Motor neuron (in vitro differentiated cells): ENCODE data around the gene RBCK1. TPM values are rescaled to one million over a fixed set of nuclear protein-coding genes. Genes with fewer than 3 reads are reported as not detected.
A peak's percentile ranks its signal among the peaks of the same experiment; 100 is the strongest.

ENCODE experiments used
- ATAC-seq, 8 experiments: fragments of 200-7000 bp; cut with Tn5 transposase; replicated peaks in 6 of 8; 2 replicates each; pipeline ENCODE4 v1.8.0; 2021; ENCODE audit warnings: mild to moderate bottlenecking in 8 of 8, moderate library complexity in 8 of 8
- H3K27ac ChIP-seq, 2 donors: fragments of 250-450 bp; sonication (Bioruptor Pico); 2 replicates each; pipeline ENCODE4 v1.9.0; 2021; ENCODE audit warnings: antibody characterized with exemption in 2 of 2, mild to moderate bottlenecking in 2 of 2, moderate library complexity in 1 of 2
- H3K4me1 ChIP-seq, 2 donors: fragments of 250-450 bp; sonication (Bioruptor Pico); replicated peaks in 1 of 2; 2 replicates each; pipeline ENCODE4 v1.6.1; 2021; ENCODE audit warnings: antibody characterized with exemption in 2 of 2, mild to moderate bottlenecking in 2 of 2, moderate library complexity in 1 of 2
- H3K4me3 ChIP-seq, 5 donors: fragments of 250-450 bp; sonication (Bioruptor Pico); 2 replicates each; pipeline ENCODE4 v1.9.0; 2021; ENCODE audit warnings: antibody characterized with exemption in 5 of 5, mild to moderate bottlenecking in 5 of 5, moderate library complexity in 4 of 5
- WGBS, 10 experiments: fragments of 450-650 bp; shearing (Covaris generic); methylation state at CpG; one replicate each; pipeline ENCODE4 v1.0.0; 2022; 5-methylcytosine and 5-hydroxymethylcytosine counted together
- in situ Hi-C, 9 experiments: fragments of 400-800 bp; cut with MboI; loops; one replicate each; pipeline ENCODE4 v1.15.0; 2021; ENCODE audit warnings: low sequenced_read_pairs in 9 of 9, low pct_unique_long_range_greater_than_20kb in 2 of 9; ENCODE audit not compliant: unreplicated experiment in 9 of 9
- total RNA-seq, 8 experiments: library from RNA; unstranded; fragments of 300-600 nt; gene quantifications; 2 replicates each; pipeline versions ENCODE4 v1.2.3 to v1.2.4, GENCODE V29; 2022

The RBCK1 gene
- total RNA-seq, 8 experiments from 2014 or later = 24.7 to 101 (median 45.5) TPM

DNA sequence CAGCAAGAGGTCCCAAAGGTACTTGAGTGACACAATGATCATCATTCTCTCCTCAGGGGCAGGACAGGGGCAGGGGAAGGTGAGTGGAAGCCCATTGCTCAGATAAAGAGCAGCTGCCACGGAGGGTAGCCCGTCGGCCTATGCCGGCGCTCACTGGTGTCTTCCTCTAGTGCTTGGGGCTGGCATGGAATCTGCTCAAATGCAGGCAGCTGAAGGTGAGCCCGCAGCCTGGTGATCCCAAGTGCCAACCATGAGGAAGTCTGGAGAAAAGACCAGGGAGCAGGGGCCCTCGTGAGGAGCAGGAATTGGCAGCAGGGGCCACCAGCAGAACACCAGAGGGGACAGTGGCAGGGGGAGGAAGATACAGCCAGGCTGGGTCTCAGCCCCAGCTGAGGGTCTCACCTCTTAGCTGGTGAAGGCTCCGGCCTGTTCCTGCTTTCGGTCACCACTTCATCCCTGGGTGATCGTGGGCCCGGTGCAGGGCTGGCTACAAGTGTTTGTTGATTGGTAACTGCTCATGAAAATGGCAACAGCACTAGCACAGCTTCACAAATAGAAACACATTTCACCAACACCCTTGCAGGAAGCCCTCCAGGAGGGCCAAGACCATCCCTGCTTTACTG, 24.7 kb downstream of the RBCK1 start:
- no peak overlapping the region for H3K4me3 ChIP-seq
- in situ Hi-C loops = no loop called here
- H3K27ac ChIP-seq = no peak overlapping the region
- WGBS, 10 experiments = 67 to 100% (median 96%) methylated on average over 1 to 5 of the region's 11 CpGs; no CpG with 5 or more reads in 4 of the 10 experiments
- ATAC-seq = no peak
- H3K4me1 ChIP-seq = peaks cover 27 to 29% of the 10 kb centered on the region in 2 donors

DNA sequence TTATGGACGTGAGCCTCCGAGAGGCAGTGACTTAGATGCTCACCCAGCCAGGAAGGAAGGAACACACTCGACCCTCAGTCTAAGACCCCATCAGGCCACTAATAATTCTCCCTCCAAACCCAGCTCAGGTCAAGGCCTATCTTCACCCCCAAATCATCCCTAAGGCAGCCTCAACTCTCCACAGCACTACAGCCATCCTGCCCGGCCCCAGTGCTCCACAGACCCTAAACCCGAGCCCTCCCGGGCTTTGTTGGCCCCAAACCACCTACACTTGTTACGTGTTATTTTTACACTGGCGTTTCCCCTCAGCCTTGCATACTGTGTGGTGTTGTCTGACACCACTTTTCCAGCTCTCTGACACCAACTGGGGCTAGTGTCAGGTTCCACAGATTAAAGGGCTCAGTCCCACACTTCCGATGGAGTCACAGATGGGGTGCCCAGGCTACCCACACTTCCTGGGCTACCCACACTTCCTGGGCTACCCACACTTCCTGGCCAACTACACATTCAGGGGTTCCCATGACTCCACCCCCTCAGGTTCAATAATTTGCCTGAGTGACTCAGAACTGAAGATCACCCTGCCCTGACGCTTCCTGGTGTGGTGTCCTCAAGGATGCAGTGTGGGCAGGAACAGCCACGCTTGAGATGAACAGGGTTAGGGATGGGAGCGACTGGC, 25.3 kb downstream of the RBCK1 start:
- 67 to 100% (median 92%) methylated on average over 1 to 6 of the region's 12 CpGs; no CpG with 5 or more reads in 2 of the 10 experiments for WGBS, 10 experiments
- H3K4me3 ChIP-seq = no peak overlapping the region
- peak in 2 of 8 experiments; percentile 7 for ATAC-seq
- H3K27ac ChIP-seq = no peak overlapping the region
- in situ Hi-C loops = no loop called here
- H3K4me1 ChIP-seq = peaks cover 27 to 29% of the 10 kb centered on the region in 2 donors

DNA sequence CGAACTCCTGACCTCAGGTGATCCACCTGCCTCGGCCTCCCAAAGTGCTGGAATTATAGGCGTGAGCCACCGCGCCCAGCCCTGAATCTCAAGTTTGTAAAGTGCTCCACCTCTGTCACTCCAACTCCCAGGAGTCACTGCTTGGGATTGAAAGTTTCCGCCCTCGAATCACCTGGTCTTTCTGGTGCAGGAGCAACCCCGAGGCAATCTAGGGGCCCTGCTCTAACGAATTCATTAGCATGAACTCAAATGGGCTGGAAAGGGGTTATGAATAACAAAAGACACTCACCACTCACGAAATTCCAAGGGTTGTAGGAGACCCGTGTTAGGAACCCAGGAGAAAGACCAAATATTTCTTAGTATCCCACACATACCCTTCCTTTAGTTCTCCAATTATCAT, 26.1 kb downstream of the RBCK1 start:
- peak in 4 of 8 experiments; percentile 2 to 34 (median 18) for ATAC-seq
- in situ Hi-C loops = no loop called here
- Histone ChIP-seq H3K27ac (peak overlapping the region in 1 of 2 donors; percentile 62), H3K4me3 (no peak overlapping the region), H3K4me1 (peaks cover 27 to 29% of the 10 kb centered on the region in 2 donors)
- 17 to 52% (median 36%) methylated on average over 1 to 4 of the region's 11 CpGs; no CpG with 5 or more reads in 6 of the 10 experiments for WGBS, 10 experiments

DNA sequence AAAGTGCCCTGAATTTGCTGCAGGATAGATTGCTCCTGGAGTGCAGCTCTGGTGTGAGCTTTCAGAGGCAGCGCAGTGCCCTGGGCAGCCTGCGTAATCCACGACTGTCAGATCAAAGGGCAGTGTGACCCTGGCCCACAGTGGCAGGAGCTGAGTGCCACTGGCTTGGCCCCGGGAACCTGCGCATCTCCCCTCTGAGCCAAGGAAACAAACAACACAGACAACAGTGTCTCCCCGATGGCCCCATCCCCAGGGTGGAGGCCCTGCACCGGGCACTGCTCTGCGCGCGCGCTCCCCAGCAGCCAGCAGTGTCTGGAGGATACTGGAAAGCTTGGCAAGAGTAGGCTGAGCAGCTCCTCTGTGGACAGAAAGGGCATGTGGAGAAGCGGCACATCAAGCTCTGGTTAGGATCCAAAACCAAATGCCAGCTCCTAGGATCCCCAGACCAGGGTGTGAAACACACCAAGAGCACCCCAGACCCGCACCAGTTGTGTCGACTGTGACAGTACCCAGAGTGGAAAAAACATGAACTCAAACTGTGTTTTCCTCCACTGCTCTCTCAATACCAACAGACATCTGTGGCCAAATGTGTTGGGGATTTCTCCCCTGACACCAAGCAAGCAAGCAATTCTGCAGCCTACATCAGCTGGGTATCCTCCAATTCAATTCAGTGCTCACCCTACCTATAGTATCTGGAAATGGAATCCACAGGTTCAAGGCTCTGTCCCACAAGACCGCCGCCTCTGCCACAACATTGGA, 26.7 kb downstream of the RBCK1 start:
- in situ Hi-C loops = no loop called here
- Histone ChIP-seq H3K4me1 (peaks cover 27 to 29% of the 10 kb centered on the region in 2 donors), H3K27ac (peak overlapping the region in 1 of 2 donors; percentile 62), H3K4me3 (no peak overlapping the region)
- WGBS, 10 experiments = 40 to 100% (median 70%) methylated on average over 1 to 6 of the region's 16 CpGs; no CpG with 5 or more reads in 6 of the 10 experiments
- ATAC-seq = peak in 6 of 8 experiments; percentile 5 to 51 (median 30)

DNA sequence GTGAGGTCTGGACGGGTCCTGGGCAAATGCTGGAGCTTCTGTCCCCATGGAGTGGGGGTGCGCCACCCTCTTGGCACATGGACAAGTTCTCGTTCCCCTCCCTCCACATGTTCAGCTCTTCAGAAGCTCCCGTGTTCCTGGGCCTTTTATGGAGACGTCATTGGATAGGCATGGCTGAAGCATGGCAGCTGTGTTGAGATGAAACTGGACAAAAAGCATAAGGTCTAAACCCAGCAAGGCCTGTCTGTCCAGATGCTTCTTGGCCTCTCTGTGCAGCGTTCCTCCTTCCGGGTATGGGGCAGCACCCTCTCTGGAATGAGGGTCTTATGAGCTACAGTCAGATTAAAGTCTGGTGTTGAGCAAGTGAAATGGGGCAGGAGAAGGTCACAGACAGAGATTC, 27.5 kb downstream of the RBCK1 start:
- Histone ChIP-seq H3K4me3 (no peak overlapping the region), H3K27ac (no peak overlapping the region), H3K4me1 (peaks cover 24 to 25% of the 10 kb centered on the region in 2 donors)
- in situ Hi-C loops = no loop called here
- no peak for ATAC-seq
- WGBS, 10 experiments = 24 to 100% (median 76%) methylated on average over 1 to 5 of the region's 7 CpGs; no CpG with 5 or more reads in 3 of the 10 experiments

DNA sequence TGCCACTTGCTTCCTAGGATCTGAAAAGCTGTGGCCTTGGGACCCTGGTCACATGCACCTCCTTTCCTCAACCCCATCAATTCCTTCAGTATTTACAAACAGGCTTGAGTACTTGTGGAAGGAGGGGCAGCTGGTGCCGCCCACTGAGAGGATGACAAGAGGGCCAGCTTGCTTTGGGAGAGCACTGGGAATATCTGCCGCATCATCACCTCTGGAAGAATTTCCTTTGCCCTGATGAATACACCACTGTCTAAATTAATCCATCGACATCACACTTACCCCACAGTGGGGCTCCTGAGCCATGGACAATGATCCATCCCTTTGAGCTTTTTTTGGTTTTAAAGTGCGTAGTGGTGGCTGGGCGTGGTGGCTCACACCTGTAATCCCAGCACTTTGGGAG, 28.4 kb downstream of the RBCK1 start:
- in situ Hi-C loops = no loop called here
- H3K4me3 ChIP-seq = no peak overlapping the region
- H3K4me1 ChIP-seq = peaks cover 16% of the 10 kb centered on the region in 2 donors
- H3K27ac ChIP-seq = no peak overlapping the region
- no peak for ATAC-seq
- WGBS, 10 experiments = 93 to 100% (median 100%) methylated on average over 1 to 2 of the region's 5 CpGs; no CpG with 5 or more reads in 5 of the 10 experiments

DNA sequence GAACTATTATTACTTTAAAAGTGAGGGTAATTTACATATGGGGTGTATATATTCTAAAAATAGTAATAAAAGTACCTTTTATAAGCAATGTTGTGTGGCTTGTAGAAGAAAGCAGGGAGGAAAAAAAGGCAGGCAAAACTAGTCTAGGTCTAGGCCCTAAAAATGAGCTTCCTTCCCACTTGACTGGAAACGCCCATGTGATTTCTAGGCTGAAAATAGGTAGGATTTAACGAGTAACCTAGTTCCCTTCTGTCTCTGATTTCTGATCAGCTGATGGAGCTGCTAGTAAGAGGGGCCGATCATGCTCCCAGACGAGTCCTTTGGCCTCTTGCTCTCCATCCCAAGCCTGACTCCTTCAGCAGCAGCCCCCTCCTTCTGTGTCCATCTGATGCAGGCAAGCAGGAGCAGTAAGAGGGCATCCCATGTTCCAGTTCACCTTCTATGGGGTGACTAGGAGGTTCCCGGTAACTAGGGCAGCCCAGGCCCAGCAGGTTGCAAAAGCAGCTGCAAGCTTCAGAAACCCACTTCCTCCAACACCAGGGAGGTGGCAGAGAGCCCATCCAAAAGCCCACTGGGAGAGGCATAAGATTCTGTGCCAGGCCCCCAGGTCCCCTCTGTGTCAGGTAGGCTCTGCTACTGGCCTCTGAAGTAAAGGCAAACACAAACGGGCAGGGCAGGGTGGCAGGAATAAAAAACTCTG, 29.8 kb downstream of the RBCK1 start:
- H3K4me1 ChIP-seq = peaks cover 14 to 16% of the 10 kb centered on the region in 2 donors
- in situ Hi-C loops = no loop called here
- WGBS, 10 experiments = 68 to 93% (median 80%) methylated on average over 1 to 5 of the region's 6 CpGs; no CpG with 5 or more reads in 3 of the 10 experiments
- no peak for ATAC-seq
- no peak overlapping the region for H3K27ac ChIP-seq
- no peak overlapping the region for H3K4me3 ChIP-seq

DNA sequence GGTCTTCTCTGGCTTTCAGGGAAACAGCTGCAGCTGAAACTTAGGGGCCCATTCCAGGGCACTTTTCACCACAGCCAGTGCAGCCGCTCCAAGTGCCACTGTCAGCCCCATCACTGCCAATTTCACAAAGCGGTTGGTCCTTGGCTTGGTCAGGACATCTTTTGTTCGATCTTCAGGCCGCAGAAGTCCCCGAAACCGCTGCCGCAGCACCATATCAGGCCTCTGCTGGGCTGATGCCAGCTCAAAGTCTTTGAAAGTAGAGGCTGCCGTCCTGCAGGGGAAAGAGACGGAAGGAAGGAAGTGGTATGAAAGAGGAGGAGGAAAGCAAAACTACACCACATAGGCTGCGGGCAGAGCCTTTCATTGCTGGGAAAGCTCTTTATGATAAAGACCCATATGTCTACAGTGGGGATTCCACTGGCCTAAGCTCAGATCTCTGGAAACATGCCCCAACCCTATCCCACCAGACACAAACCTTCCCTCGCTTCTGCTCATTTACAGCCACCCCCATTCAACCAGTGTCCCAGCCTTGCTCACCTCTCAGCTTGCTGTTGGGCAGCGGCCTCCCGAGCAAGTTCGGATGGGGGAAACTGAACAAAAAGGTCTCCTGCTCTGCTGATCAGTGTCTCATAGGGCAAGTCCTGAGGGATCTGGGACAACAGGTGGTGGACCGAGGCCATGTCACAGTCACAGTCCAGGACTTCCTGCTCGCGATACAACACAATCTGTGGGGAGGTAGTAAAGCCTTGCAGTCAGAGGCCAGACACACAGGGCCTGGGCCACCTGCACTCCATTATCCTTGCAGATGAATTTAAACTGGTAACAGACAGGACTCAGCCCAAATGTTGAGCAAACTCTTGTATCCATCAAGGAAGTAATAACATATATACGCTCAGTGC, 30.7 kb downstream of the RBCK1 start:
- Histone ChIP-seq H3K4me1 (peaks cover 14% of the 10 kb centered on the region in 2 donors), H3K4me3 (no peak overlapping the region), H3K27ac (no peak overlapping the region)
- no peak for ATAC-seq
- in situ Hi-C loops = no loop called here
- WGBS, 10 experiments = 43 to 100% (median 97%) methylated on average over 1 to 13 of the region's 18 CpGs; no CpG with 5 or more reads in 1 of the 10 experiments

DNA sequence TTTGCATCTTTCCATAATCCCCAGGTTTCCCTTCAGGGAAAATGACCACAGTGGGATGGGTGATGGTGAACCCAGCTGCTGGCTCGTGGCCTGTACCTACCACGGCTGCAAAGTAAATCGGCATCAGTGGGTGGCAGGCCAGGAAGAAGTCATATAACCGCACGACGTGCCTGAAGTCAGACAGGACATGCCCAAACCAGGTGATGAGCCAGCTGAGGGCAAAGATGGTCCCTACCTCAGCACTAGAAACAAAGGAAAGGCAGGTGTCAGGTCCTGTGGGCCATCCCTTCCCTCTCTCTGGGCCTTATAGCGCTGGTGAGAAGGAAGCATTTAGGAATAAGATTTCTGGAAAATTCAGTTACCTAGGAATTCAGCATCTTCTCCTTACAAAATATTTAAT, 32.0 kb downstream of the RBCK1 start:
- peaks cover 1 to 2% of the 10 kb centered on the region in 2 donors for H3K4me1 ChIP-seq
- ATAC-seq = no peak
- H3K27ac ChIP-seq = no peak overlapping the region
- no peak overlapping the region for H3K4me3 ChIP-seq
- 91 to 100% (median 98%) methylated on average over 1 to 6 of the region's 7 CpGs; no CpG with 5 or more reads in 4 of the 10 experiments for WGBS, 10 experiments
- in situ Hi-C loops = no loop called here

DNA sequence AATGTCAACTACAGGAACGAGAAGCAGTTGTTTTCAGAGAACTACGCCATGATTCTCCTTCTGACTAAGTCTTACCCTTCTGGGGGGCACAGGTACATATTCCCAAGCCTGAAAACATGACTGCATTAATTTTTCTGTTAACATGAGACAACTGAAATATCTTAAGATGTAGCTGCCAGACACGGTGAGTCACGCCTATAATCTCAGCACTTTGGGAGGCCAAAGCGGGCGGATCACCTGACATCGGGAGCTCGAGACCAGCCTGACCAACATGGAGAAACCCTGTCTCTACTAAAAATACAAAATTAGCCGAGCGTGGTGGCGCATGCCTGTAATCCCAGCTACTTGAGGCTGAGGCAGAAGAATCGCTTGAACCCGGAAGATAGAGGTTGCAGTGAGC, 32.5 kb downstream of the RBCK1 start:
- H3K4me1 ChIP-seq = no peaks in the 10 kb centered on the region
- in situ Hi-C loops = no loop called here

DNA sequence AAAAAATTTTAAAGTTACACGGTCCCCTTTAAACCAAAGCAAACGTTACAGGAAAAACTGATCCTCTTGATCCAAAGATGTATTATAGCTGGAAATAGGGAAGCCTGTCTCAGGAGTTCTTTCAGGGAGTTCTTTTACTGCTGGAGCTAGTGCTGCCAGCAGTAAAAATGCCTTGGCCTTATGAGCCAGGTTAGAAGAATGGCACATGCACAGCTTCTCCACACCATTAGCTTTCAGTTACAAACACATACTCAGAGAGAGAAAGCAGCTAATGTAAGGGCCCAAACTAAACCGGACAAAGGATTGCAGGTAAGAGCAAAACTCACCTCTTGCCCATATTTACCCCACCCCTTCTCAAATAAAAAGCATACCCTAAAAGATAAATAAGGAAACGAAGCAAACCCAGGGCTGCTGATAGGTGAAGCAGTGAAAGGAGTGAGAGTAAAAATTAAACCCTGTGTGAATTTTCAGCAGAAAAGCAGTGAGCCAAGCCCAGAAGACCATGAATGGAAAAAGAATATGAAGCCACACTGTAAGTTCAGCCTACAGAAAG, 35.2 kb downstream of the RBCK1 start:
- ATAC-seq = no peak
- Histone ChIP-seq H3K4me3 (no peak overlapping the region), H3K4me1 (no peaks in the 10 kb centered on the region), H3K27ac (no peak overlapping the region)
- WGBS, 10 experiments = 86 to 100% (median 94%) methylated on average over 1 to 4 of the region's 4 CpGs
- in situ Hi-C loops = no loop called here

More for the DNA sequence above, 32.5 kb downstream of the RBCK1 start:
- Histone ChIP-seq H3K4me3 (no peak overlapping the region), H3K27ac (no peak overlapping the region)
- WGBS, 10 experiments = 80 to 100% (median 95%) methylated on average over 1 to 8 of the region's 13 CpGs
- ATAC-seq = no peak

DNA sequence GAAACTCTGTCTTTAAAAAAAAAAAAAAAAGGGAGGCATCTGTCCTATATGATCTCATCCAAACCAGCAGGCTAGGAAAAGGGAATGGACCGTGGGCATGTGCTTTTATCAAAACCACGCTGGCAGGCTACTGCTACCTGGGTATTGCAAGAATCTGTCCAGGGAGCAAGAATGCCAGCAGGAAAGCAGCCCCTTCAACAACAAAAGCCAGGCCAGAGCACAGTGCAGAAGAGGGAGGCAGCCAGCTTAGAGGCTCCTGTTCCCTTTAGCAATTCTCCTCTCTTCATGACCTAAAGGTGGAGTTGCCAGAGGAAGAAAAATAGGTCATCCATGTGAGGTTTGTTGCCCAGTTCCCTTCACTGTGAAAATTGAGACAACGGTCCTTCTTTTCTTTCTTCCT, 36.0 kb downstream of the RBCK1 start:
- 55 to 100% (median 92%) methylated on average over 1 to 3 of the region's 3 CpGs; no CpG with 5 or more reads in 2 of the 10 experiments for WGBS, 10 experiments
- ATAC-seq = no peak
- in situ Hi-C loops = no loop called here
- Histone ChIP-seq H3K4me3 (no peak overlapping the region), H3K4me1 (no peaks in the 10 kb centered on the region), H3K27ac (no peak overlapping the region)
